Measurements from ENCODE around the gene B4GALT2.

B4GALT2 gene

DNA sequence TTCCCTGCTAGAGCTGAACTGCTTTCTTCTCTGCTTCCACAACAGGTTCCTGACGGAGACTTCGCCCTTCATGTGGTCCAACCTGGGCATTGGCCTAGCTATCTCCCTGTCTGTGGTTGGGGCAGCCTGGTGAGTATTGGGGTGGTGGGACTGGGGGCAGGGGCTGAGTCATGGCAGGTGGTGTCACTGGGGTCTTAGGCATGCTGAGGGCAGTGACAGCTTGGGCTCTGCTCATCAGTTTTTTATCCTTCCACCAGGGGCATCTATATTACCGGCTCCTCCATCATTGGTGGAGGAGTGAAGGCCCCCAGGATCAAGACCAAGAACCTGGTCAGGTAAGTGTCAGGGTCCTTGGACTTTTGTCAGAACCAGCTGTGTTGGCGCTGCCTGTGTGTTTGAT, 3.0 kb upstream of the B4GALT2 start:
- Histone ChIP-seq H3K9me3 (ENCODE audit: control insufficient read depth, low read length) (no peaks in the 10 kb centered on the region), H3K36me3 (ENCODE audit: control insufficient read depth, insufficient read depth, low read length) (peaks cover 6% of the 10 kb centered on the region), H3K4me3 (ENCODE audit: low read length) (peak overlapping the region; percentile 88), H3K4me1 (ENCODE audit: control insufficient read depth, insufficient read depth, low read length) (peaks cover 44% of the 10 kb centered on the region), H3K9ac (ENCODE audit: low read length) (peak overlapping the region; percentile 90), H3K27me3 (ENCODE audit: control insufficient read depth, insufficient read depth, low read length) (no peaks in the 10 kb centered on the region)

DNA sequence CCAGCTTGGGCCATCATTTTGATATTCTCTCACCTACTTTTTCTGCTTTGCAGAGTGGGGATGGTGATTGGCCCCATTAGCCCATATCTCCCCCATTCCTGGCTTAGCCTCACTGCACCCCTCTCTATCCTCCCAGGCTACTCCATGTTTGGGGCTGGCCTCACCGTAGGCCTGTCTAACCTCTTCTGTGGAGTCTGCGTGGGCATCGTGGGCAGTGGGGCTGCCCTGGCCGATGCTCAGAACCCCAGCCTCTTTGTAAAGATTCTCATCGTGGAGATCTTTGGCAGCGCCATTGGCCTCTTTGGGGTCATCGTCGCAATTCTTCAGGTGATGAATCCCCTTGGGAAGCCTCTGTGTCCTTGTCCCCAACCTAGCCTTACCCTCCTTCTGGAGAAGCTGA, 2.1 kb upstream of the B4GALT2 start:
- Histone ChIP-seq H3K4me3 (ENCODE audit: low read length) (no peak overlapping the region), H3K36me3 (ENCODE audit: control insufficient read depth, insufficient read depth, low read length) (peaks cover 6% of the 10 kb centered on the region), H3K4me1 (ENCODE audit: control insufficient read depth, insufficient read depth, low read length) (peaks cover 49% of the 10 kb centered on the region), H3K9ac (ENCODE audit: low read length) (no peak overlapping the region), H3K27me3 (ENCODE audit: control insufficient read depth, insufficient read depth, low read length) (no peaks in the 10 kb centered on the region), H3K9me3 (ENCODE audit: control insufficient read depth, low read length) (no peaks in the 10 kb centered on the region)

DNA sequence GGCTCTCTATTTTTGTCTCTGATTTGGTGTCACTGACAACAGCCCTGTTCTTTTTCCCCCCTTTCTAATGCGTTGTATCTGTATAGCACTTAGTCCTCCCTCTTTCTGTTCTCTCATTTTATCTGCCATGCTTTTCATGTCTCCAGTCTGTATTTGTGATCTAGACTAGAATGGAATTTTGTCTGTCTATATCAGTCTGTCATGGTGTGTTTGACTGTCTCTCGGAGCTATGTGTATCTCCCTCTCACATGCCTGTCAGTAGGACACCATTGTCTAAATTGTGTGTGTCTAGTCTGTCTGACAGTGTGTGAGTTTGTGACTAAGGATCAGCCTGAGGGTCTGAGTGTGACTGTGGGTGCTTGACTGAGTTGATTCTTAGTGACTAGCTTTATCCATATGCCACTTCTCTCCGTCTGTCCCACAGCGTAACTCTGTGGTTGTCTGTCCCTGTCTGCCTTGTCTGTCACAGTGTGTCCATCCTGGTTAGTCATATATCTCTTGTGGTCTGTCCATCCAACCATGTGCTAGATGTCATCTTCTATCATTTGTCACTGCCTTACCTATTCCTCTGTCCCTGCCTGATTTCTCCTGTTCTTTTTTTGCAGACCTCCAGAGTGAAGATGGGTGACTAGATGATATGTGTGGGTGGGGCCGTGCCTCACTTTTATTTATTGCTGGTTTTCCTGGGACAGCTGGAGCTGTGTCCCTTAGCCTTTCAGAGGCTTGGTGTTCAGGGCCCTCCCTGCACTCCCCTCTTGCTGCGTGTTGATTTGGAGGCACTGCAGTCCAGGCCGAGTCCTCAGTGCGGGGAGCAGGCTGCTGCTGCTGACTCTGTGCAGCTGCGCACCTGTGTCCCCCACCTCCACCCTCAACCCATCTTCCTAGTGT, 1.4 kb upstream of the B4GALT2 start:
- Histone ChIP-seq H3K9me3 (ENCODE audit: control insufficient read depth, low read length) (no peaks in the 10 kb centered on the region), H3K9ac (ENCODE audit: low read length) (no peak overlapping the region), H3K27me3 (ENCODE audit: control insufficient read depth, insufficient read depth, low read length) (no peaks in the 10 kb centered on the region), H3K4me1 (ENCODE audit: control insufficient read depth, insufficient read depth, low read length) (peaks cover 49% of the 10 kb centered on the region), H3K36me3 (ENCODE audit: control insufficient read depth, insufficient read depth, low read length) (peaks cover 6% of the 10 kb centered on the region), H3K4me3 (ENCODE audit: low read length) (no peak overlapping the region)

DNA sequence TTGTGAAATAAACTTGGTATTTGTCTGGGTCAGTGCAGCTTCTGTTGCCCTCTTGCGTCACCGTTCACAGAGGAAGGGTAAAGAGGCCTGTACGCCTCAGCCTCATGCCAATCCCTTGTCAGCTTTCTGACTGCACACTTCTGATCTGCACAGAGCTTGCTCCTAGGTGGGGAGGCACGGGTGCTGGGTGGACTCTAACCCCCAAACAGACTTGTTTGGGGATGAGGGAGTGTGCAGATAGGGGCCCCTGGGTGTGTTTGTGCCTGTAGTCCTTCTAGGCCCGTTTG, 803 bp upstream of the B4GALT2 start:
- Histone ChIP-seq H3K4me3 (ENCODE audit: low read length) (no peak overlapping the region), H3K9me3 (ENCODE audit: control insufficient read depth, low read length) (no peaks in the 10 kb centered on the region), H3K27me3 (ENCODE audit: control insufficient read depth, insufficient read depth, low read length) (no peaks in the 10 kb centered on the region), H3K36me3 (ENCODE audit: control insufficient read depth, insufficient read depth, low read length) (peaks cover 6% of the 10 kb centered on the region), H3K4me1 (ENCODE audit: control insufficient read depth, insufficient read depth, low read length) (peaks cover 49% of the 10 kb centered on the region), H3K9ac (ENCODE audit: low read length) (no peak overlapping the region)

DNA sequence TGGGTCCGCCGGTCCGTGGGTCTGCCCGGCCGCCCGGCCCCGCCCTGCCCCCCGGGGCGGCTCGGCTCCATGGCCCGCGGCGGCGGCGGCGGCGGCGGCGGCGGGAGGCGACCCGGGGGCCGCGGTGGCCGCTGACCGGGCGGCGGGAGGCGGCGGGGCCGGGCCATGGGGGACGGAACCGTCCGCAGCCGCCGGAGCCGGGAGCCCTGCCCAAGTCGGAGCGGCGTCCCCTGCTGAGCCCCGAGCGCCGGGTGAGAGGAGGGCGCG, 184 bp downstream of the B4GALT2 start:
- Histone ChIP-seq H3K9ac (ENCODE audit: low read length) (no peak overlapping the region), H3K9me3 (ENCODE audit: control insufficient read depth, low read length) (no peaks in the 10 kb centered on the region), H3K27me3 (ENCODE audit: control insufficient read depth, insufficient read depth, low read length) (no peaks in the 10 kb centered on the region), H3K36me3 (ENCODE audit: control insufficient read depth, insufficient read depth, low read length) (peaks cover 6% of the 10 kb centered on the region), H3K4me3 (ENCODE audit: low read length) (no peak overlapping the region), H3K4me1 (ENCODE audit: control insufficient read depth, insufficient read depth, low read length) (peaks cover 49% of the 10 kb centered on the region)

DNA sequence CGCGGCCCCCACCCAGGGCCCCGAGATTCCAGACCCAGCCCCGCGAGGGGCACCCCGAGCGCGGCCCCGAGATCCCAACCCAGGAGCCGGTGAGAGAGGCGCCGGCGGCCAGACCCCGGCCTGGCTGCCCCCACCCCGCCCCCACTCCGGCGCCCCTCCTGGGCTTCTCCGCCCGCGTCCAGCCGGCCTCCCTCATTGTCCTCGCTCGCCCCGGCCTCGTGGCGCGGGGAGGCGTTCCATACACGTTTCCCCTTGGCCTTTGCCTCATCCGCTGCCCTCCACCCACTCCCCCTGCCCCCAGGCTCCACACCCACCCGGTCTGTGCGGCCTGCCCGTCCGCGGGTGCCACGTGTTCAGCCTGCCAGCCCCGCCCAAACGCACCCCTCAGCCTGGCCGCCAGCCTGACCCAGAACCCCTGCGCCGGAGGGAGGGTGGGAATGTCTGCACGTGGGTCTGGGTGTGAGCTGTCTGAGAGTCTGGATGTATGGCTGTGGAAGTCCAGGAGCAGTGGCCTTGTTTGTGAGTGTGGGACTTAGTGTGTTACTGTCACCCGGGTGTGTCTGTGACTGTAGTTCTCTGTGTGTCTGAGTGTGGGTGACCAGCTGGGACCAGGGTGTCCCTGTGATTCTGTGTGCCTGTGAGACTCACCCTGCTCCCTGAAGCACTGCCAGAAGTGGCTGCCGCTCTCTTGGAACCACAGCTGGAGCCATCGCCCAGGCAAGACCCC, 681 bp downstream of the B4GALT2 start:
- Histone ChIP-seq H3K27me3 (ENCODE audit: control insufficient read depth, insufficient read depth, low read length) (no peaks in the 10 kb centered on the region), H3K4me1 (ENCODE audit: control insufficient read depth, insufficient read depth, low read length) (peaks cover 49% of the 10 kb centered on the region), H3K36me3 (ENCODE audit: control insufficient read depth, insufficient read depth, low read length) (peaks cover 6% of the 10 kb centered on the region), H3K4me3 (ENCODE audit: low read length) (peak overlapping the region; percentile 42), H3K9ac (ENCODE audit: low read length) (peak overlapping the region; percentile 9), H3K9me3 (ENCODE audit: control insufficient read depth, low read length) (no peaks in the 10 kb centered on the region)

DNA sequence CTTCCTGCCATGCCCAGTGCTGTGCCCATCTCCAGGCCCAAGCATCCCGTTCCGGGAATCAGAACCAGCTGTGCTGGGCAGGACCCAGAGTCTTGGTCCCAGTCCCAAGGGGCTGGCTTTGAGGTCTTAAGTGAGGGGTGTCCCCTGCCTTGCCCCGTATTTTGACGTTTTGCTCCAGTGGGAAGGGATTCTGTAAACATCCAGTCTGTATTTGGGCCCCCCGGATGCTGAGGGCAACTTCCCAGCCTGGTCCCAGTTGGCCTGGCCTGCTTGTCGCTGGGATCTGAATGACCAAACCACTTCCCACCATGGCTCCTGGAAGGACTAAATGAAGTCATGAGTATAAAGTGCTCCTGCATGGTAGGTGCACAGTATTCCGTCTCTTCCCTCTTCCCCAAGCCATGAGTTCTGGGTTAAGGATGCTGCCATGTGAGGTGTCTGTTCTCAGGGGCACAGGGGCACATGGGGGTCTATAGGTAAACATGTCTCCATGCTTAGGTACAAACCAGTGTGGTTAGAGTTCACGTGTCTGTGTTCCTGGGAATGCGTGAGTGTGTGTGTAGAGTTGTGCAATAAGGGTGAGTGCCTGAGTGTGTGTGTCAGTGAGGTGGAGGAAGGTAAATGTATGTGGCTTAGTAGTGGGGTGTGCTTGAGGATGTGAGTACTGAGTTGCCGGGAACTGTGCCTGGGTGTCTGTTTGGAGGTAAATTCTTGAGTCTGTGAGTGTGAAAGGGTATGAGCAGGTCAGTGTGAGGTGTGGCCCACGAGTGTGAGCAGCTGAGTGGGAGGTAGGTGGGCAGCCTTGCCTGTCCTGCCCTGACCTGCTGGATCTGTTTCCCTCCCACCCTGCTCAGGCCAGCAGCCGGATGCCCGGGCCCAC, 1.5 kb downstream of the B4GALT2 start:
- no peak overlapping the region for H3K9ac ChIP-seq (ENCODE audit: low read length)
- no peaks in the 10 kb centered on the region for H3K27me3 ChIP-seq (ENCODE audit: control insufficient read depth, insufficient read depth, low read length)
- peaks cover 47% of the 10 kb centered on the region for H3K4me1 ChIP-seq (ENCODE audit: control insufficient read depth, insufficient read depth, low read length)
- no peak overlapping the region for H3K4me3 ChIP-seq (ENCODE audit: low read length)
- H3K36me3 ChIP-seq (ENCODE audit: control insufficient read depth, insufficient read depth, low read length), result peaks cover 6% of the 10 kb centered on the region
- H3K9me3 ChIP-seq (ENCODE audit: control insufficient read depth, low read length), result no peaks in the 10 kb centered on the region

DNA sequence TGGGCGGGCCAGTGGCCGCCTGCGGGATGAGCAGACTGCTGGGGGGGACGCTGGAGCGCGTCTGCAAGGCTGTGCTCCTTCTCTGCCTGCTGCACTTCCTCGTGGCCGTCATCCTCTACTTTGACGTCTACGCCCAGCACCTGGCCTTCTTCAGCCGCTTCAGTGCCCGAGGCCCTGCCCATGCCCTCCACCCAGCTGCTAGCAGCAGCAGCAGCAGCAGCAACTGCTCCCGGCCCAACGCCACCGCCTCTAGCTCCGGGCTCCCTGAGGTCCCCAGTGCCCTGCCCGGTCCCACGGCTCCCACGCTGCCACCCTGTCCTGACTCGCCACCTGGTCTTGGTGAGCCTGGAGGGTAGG, 2.1 kb downstream of the B4GALT2 start:
- H3K9me3 ChIP-seq (ENCODE audit: control insufficient read depth, low read length), result no peaks in the 10 kb centered on the region
- H3K9ac ChIP-seq (ENCODE audit: low read length), result no peak overlapping the region
- H3K36me3 ChIP-seq (ENCODE audit: control insufficient read depth, insufficient read depth, low read length), result peaks cover 6% of the 10 kb centered on the region
- H3K4me3 ChIP-seq (ENCODE audit: low read length), result no peak overlapping the region
- no peaks in the 10 kb centered on the region for H3K27me3 ChIP-seq (ENCODE audit: control insufficient read depth, insufficient read depth, low read length)
- H3K4me1 ChIP-seq (ENCODE audit: control insufficient read depth, insufficient read depth, low read length), result peaks cover 43% of the 10 kb centered on the region

DNA sequence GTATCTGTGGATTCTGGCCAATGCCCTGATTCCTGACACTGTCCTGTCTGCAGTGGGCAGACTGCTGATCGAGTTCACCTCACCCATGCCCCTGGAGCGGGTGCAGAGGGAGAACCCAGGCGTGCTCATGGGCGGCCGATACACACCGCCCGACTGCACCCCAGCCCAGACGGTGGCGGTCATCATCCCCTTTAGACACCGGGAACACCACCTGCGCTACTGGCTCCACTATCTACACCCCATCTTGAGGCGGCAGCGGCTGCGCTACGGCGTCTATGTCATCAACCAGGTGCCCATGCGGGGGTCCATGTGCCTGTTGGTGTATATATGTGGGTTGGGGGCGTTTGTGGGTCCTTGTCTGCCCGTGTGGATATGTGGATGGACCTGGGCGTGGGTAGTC, 2.6 kb downstream of the B4GALT2 start:
- no peak overlapping the region for H3K9ac ChIP-seq (ENCODE audit: low read length)
- H3K9me3 ChIP-seq (ENCODE audit: control insufficient read depth, low read length), result no peaks in the 10 kb centered on the region
- H3K4me1 ChIP-seq (ENCODE audit: control insufficient read depth, insufficient read depth, low read length), result peaks cover 43% of the 10 kb centered on the region
- peaks cover 3% of the 10 kb centered on the region for H3K36me3 ChIP-seq (ENCODE audit: control insufficient read depth, insufficient read depth, low read length)
- no peak overlapping the region for H3K4me3 ChIP-seq (ENCODE audit: low read length)
- H3K27me3 ChIP-seq (ENCODE audit: control insufficient read depth, insufficient read depth, low read length), result no peaks in the 10 kb centered on the region

DNA sequence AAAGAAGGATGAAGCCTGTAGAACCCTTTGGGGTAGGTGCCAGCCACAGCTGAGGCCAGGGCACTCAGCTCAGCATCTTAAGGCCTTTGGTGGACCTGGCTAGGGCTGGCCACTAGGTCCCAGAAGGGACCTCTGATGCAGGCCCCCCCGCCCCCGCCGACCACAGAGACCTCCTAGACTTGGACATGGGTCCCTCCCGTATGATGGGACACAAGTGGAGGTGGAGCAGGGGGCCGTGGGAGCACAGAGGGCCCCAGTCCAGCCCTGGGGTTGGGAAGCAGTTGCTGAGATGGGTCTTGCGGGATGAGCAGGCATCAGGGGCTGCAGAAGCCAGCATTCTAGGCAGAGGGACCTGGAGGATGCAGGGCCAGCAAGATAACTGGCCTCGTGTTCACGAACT, 3.2 kb downstream of the B4GALT2 start:
- H3K9me3 ChIP-seq (ENCODE audit: control insufficient read depth, low read length), result no peaks in the 10 kb centered on the region
- H3K9ac ChIP-seq (ENCODE audit: low read length), result no peak overlapping the region
- H3K36me3 ChIP-seq (ENCODE audit: control insufficient read depth, insufficient read depth, low read length), result no peaks in the 10 kb centered on the region
- H3K27me3 ChIP-seq (ENCODE audit: control insufficient read depth, insufficient read depth, low read length), result no peaks in the 10 kb centered on the region
- H3K4me1 ChIP-seq (ENCODE audit: control insufficient read depth, insufficient read depth, low read length), result peaks cover 43% of the 10 kb centered on the region
- no peak overlapping the region for H3K4me3 ChIP-seq (ENCODE audit: low read length)

DNA sequence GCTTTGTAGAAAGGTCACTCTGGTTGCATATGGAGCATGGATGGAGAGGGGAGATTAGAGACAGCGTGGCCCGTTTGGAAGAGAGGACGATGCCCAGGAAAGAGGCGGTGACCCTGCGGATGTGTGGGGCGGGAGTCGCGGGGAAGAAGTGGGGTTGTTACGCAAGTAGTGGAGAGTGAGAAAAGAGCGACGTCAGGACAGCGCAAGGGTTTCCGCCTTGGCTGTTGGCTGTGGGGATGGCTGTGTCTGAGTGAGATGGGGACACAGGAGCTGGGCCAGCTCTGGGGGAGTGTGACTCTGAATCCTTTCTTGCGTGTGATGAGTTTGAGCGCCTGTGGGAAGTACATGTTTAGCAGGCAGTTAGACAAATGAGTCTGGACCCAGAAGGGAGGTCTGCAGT, 3.8 kb downstream of the B4GALT2 start:
- Histone ChIP-seq H3K4me1 (ENCODE audit: control insufficient read depth, insufficient read depth, low read length) (peaks cover 45% of the 10 kb centered on the region), H3K4me3 (ENCODE audit: low read length) (no peak overlapping the region), H3K9ac (ENCODE audit: low read length) (no peak overlapping the region), H3K9me3 (ENCODE audit: control insufficient read depth, low read length) (no peaks in the 10 kb centered on the region), H3K27me3 (ENCODE audit: control insufficient read depth, insufficient read depth, low read length) (no peaks in the 10 kb centered on the region), H3K36me3 (ENCODE audit: control insufficient read depth, insufficient read depth, low read length) (no peaks in the 10 kb centered on the region)

DNA sequence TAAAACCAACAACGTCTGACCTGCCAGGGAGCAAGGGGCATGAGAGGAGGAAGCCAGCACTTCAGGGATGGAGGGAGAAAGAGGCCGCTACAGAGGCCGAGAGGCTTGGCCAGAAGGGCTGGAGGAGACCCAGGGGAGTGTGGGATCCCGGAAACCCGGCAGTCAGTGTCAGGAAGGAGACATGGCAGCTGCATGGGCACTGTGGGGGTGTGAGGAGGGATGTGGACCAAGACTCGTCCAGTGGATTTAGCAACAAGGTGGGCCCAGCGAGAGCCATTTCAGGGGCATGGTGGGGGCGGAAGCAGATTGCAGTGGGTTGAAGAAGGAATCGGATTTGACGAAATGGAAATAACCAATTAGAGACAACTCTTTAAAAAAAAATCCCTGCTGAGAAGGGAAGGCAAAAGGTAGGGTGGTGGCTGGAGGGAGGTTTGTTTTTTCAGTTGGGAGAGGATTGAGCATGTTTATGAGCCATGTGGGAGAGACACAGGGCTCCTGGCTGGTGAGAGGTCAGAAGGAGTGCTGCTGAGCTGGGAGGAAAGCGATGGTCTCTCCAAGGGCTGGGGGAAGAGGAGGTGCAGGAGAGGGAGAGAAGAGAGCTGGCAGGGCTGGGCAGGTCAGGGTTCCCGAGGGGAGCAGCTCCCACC, 4.4 kb downstream of the B4GALT2 start:
- Histone ChIP-seq H3K4me3 (ENCODE audit: low read length) (no peak overlapping the region), H3K9me3 (ENCODE audit: control insufficient read depth, low read length) (no peaks in the 10 kb centered on the region), H3K4me1 (ENCODE audit: control insufficient read depth, insufficient read depth, low read length) (peaks cover 40% of the 10 kb centered on the region), H3K36me3 (ENCODE audit: control insufficient read depth, insufficient read depth, low read length) (no peaks in the 10 kb centered on the region), H3K9ac (ENCODE audit: low read length) (no peak overlapping the region), H3K27me3 (ENCODE audit: control insufficient read depth, insufficient read depth, low read length) (no peaks in the 10 kb centered on the region)
